HEK293T (cell line): Measurements from ENCODE around the gene USP17L21.
"Not testable (repeated sequence)": the region's sequence is repeated elsewhere in the genome, so short reads cannot be mapped to it uniquely, and the experiment has no call there.

Experiments
- ARNT ChIP-seq: fragments of 450-650 bp; IDR thresholded peaks from 2 replicates; pipeline ENCODE4 v1.6.1; 2017; ENCODE audit warnings: mild to moderate bottlenecking
- BHLHE40 ChIP-seq: fragments of 450-650 bp; IDR thresholded peaks from 2 replicates; pipeline ENCODE4 v1.6.1; 2016; ENCODE audit warnings: mild to moderate bottlenecking, moderate library complexity, borderline replicate concordance
- ELF4 ChIP-seq: fragments of 450-650 bp; IDR thresholded peaks from 2 replicates; pipeline ENCODE4 v1.6.1; 2017; ENCODE audit warnings: antibody characterized with exemption
- FOXA1 ChIP-seq: fragments of 450-650 bp; IDR thresholded peaks from 2 replicates; pipeline ENCODE4 v1.6.1; 2016; ENCODE audit warnings: mild to moderate bottlenecking
- FOXK2 ChIP-seq: fragments of 450-650 bp; IDR thresholded peaks from 2 replicates; pipeline ENCODE4 v1.6.1; 2016; ENCODE audit warnings: mild to moderate bottlenecking
- FOXM1 ChIP-seq: fragments of 450-650 bp; IDR thresholded peaks from 2 replicates; pipeline ENCODE4 v1.6.1; 2017; ENCODE audit warnings: mild to moderate bottlenecking, borderline replicate concordance
- L3MBTL2 ChIP-seq: fragments of 450-650 bp; conservative IDR thresholded peaks from 2 replicates; pipeline ENCODE4 v1.6.1; 2016; ENCODE audit warnings: mild to moderate bottlenecking
- LEF1 ChIP-seq: fragments of 450-650 bp; IDR thresholded peaks from 2 replicates; pipeline ENCODE4 v1.6.1; 2017; ENCODE audit warnings: mild to moderate bottlenecking, borderline replicate concordance
- NFRKB ChIP-seq: fragments of 450-650 bp; IDR thresholded peaks from 2 replicates; pipeline ENCODE4 v1.6.1; 2016; ENCODE audit warnings: mild to moderate bottlenecking, moderate library complexity
- SP1 ChIP-seq: fragments of 450-650 bp; IDR thresholded peaks from 2 replicates; pipeline ENCODE4 v1.6.1; 2017
- SUZ12 ChIP-seq: fragments of 450-650 bp; IDR thresholded peaks from 2 replicates; pipeline ENCODE4 v1.6.1; 2016; ENCODE audit warnings: mild to moderate bottlenecking
- TARDBP ChIP-seq: fragments of 450-650 bp; IDR thresholded peaks from 2 replicates; pipeline ENCODE4 v1.6.1; 2016
- ZNF384 ChIP-seq: fragments of 450-650 bp; IDR thresholded peaks from 2 replicates; pipeline ENCODE4 v1.6.1; 2016
- TF ChIP-seq, protein P1 (sequence below): fragments of 450-650 bp; IDR thresholded peaks from 2 replicates; pipeline ENCODE4 v1.6.1; 2016

DNA sequence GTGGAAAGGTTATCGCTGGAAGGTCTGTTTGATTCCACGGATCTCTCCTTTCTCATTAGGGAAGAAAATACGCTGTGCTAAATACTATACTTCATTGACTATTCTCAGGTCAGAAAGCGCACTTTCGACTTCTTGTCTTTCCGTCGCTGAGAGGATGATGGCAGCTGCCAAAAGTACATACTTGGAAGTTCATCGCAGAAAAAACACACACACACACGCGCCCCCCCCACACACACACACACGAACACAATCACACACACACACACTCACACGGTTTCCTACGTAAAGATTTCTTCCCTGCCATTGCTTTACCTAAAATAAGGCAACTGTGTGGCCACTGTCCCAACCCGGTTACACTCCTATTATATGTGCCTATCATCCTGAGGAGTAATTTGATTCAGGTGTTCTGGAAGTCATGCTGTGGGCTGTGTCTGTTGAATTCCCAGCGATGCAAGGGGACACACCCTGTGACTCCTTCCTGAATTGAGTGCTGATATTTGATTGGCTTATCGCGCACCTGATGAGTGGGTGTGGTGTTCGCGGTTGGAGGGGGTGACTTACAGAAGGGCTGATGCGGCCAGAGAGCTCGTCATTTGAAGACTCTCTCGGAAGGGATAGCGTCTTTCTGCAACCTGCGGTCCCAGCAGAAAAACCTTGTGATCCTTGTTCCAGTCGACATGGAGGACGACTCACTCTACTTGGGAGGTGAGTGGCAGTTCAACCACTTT, 14.6 kb upstream of the USP17L21 start, which contains the start of gene USP17L18:
- TF ChIP-seq ELF4, ARNT, SUZ12, BHLHE40, SP1, LEF1, ZNF384, FOXM1, FOXA1, TARDBP, L3MBTL2, NFRKB, FOXK2: not testable (repeated sequence)
- TF ChIP-seq, protein P1, sequence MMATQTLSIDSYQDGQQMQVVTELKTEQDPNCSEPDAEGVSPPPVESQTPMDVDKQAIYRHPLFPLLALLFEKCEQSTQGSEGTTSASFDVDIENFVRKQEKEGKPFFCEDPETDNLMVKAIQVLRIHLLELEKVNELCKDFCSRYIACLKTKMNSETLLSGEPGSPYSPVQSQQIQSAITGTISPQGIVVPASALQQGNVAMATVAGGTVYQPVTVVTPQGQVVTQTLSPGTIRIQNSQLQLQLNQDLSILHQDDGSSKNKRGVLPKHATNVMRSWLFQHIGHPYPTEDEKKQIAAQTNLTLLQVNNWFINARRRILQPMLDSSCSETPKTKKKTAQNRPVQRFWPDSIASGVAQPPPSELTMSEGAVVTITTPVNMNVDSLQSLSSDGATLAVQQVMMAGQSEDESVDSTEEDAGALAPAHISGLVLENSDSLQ, result not testable (repeated sequence)
